DMS53 treated with DMSO at 0.1 percent for 48 hours (cell line): Measurements from ENCODE around the gene NEUROD6.

Source experiments
- DNase-seq: peaks from one replicate; lab custom pipeline; 2025; ENCODE audit not compliant: unreplicated experiment; lab: John Stamatoyannopoulos, UW

NEUROD6 gene

DNA sequence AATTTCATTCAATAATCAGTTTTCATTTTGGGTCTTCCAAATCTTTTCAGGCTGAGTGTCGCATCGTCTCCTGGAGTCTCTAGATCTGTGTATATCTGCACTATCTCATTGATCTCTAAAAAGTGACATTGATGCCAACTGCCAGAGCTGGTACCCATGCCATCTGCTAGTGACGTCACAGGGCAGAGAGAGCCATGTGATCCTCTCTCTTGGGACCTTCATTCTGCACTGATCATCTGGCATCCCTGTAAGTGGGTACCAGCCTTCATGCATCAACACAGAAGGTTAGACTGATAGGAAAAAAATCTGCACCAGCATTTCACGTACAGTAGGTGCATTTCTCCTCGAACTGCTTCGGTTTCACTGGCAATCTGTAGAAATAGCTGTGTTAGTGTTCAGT, at the start of gene NEUROD6:
NEUROD6 (minus strand) TSS at position 124 of the 400 bp plus-strand sequence. CDS start 1,458 bp downstream, outside the sequence.
- DNase-seq: no peak

DNA sequence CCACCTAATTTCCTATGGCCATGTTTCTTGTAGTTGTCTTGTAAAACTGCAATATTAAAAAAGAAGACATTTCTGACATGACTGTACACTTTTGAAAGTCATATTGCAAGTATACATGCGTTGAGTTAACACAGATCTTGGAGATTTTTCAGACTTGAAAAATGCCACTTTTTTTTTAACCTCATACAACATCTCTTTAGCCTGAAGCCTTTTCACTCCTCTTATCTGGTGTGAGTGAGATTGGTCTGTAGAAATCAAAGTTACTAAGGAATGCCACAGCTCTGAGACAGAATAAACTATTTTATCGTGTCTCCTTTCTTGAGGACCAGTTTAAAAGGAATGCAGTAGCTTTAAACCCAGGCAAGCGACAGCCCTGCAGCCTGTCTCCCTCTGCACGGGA, 43.9 kb upstream of the NEUROD6 start:
- DNase-seq: no peak

DNA sequence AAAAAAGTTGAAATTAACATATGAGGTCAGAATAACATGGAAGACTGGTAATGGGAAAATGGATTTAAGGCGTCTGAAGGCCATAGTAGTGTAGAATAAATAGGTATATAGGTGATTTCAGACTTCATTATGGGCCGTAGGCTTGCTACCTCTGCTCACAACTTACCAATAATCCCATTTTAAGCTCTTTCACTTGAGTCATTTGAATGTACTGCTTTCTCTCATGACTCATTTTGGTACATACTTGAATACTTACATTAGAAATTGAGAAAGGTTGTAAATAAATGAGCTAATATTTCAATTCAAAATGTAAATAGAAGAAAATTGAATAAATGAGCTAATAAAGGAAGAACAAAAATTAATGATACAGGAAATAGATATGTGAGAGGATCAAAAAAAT, 42.2 kb upstream of the NEUROD6 start:
- DNase-seq: no peak

DNA sequence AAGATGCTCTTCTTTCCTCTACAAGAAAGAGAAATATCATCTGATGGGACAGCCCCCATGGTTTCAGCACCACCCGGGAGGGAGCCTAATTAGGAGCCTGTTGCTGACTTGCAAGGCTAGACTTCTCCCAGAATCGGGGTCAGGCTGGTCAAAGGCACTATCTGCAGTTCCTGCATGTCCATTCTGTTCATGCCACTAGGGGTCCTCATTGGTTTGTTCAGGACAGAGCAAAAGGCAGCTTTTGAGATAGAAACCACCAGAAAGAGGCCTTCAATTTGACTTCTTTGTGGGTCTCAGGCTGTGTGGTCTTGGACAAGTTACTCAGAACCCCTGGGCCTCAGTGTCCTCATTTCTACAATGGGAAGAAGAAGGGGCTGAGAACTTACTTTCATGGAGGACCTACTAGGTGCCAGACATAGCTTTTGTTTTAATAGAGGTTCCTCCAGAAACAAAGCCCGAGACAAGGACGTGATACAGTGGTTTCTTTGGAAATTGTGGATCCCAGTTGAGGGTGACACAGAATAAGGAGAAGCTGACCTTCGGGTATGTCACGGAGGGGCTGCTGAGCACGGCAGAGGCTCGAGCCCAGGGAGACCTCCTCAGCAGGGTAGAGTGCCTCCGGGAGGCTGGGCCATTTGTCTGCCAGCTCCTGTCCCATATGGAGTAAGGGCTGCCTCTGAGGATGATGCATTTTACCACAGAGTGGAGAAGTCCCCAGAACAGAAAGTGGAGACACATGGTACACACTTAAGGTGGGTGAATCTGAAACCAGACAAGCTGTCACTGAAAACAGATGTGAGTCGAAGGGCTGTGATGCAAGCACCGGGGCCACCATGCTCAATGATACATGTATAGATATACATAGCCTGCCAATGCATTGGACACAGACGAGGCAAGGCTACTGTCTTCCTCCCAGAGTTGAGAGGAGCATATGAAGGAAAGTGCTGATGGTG, 33.1 kb upstream of the NEUROD6 start:
- DNase-seq: peak; percentile 88

DNA sequence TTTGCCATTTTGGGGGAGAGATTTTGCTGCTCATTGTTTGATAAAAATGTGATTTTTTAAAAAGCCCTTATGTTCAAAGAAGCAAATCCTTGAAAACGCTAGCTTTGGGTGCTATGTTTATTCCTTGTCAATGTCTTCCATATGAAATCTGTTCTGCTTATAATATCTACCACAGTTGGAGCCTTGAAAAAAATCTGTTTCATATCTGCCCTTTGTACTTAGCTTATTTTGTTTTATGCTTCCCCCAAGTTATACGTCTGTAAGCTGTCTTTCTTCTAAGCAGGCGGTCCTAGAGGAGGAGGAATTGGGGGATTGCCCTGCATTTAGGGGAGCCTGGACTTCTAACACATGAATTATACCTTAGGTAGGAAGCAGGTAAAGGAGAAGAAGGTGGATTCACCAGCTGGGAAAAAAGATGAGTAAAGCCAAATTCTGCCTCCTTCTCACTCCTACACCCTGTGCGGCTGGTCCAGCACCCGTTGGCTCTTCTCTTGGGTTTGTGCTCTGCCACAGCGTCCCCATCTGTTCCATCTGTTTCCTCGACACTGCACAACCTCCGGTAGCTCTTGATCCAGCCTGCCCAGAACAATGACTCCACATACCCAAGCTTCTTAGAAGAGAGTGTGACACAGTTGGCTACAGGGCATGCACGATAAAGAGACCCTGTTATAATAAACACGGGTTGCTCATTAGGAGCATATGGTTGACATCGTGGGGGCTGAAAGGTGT, 31.9 kb upstream of the NEUROD6 start:
- no peak for DNase-seq

DNA sequence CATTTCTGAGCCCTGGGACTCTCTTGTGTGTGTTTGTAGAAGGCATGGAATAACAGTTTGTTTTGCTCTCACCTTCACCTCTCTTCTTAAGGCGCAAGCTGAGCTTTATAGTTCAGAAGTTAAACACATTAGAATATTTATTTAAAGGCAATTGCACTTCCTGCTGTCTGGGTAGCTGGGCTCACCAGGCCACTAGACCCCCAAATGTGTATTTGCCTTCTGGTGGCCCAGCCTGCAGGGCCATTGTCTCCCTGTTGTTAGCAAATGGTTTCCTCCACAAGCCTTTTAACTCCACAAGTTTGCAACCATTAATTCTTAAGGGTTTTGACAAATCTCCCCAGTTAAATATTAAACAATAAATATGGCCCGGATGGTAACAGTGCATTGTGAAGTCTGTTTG, 31.1 kb upstream of the NEUROD6 start:
- DNase-seq: no peak

DNA sequence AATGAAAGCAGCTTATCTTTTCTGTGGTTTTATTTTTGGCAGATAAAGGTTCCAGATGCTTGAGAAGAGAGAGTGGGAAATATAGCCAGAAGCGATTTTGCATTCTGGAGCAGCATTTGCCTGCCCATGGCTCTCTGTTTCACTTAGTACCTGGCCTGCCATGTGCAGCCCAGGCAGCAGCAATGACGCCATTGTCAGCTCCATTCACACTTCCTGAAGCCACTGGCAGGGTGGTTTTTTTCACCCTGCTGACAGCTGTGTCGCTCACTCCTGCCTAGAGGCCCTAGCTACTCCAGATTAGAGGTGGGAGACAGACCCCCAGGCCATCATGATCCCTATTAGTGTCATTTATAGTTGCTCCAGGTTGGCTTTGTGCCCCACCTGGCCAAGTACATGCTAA, 30.1 kb upstream of the NEUROD6 start:
- no peak for DNase-seq

DNA sequence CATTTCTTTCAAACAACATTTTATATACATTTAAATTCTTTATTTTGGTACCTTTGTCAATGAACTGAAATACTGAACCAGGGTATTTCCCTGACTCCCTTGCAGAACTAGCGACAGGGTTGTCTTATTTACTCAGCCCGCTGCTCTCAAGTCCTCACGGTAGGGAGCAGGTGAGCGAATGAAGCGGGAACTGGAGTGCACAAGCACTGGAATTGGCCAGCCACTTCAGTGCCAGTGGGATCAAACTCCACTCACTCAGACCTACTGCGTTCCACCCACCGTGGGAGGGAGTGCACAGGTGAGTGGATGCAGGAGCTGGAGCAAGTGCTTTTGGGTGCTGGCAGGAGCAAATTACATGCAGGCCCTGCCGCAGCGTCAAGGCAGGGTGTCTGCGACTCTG, 28.1 kb upstream of the NEUROD6 start:
- DNase-seq: peak; percentile 90

DNA sequence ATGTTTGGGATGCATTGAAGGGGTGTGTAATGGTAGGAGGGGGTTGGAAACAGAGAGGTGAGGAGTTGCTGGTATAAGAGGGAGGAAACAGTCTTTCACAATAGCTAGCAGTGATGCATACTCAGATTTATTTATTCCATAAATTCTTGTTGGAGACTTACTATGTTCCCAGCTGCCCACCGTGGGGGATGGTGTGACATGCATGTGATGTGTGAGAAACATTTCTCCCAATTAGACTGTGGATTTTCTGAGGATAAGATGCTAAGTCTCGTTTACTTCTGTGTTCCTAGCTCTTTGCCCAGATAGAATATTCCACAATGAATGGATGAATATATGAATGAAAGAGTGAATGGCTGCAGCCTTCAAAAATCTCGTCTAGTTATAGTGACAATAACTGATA, 23.0 kb upstream of the NEUROD6 start:
- DNase-seq: no peak

DNA sequence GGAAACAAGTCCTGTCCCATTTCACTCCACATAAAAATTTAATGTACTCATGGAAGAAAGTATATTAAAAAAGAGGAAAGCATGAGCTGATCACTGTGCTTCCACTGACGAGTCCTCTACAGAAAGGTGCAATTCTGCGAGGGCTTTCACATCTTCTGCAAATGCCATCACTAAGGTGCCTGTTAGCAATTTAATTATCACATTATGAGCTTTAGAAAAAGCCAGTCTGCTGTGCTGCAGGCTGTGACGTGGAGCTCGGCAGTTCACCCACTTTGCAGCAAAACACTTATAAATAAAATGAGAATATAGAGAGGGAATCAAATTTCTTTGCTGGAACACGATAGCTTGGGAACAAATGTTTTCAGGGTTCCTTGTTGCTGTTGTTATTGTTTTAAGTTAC, 22.5 kb upstream of the NEUROD6 start:
- no peak for DNase-seq

DNA sequence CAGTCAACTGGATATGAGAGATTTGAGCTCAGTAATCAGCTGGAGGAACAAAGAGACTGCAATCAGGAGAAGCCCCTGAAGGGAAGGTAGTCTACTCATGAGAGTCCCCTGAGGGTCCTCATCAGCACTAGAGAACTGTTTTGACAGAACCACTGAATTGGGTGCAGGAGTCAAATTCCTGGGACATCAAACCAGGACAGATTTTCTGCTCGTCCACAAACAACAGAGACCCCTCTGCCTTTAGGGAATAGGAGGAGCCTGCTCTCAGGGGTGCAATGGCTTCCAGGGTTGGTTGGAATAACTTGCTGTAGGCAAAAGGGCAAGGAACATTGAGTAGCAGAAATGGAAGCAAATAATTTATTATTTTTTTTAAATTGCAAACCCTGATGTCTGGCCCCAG, 21.9 kb upstream of the NEUROD6 start:
- no peak for DNase-seq

DNA sequence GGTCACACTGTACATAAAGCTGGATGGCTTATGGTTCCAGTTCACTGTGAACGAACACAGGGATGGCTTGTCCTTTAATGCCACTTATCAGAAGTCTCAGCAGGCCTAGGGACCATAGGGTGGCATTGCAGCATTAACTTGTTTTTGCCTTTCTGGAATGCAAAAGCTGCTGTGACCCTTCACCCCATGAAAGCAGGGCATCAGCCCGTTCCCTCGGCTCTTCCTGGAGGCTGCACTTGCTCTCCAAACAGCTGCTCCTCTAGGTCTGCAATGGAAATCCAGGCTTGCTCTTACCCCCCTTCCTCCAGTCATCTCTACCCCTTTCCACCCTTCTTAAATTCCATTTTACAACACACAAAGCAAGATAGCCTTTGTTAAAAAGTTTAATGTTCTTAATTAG, 17.9 kb upstream of the NEUROD6 start:
- DNase-seq: no peak

DNA sequence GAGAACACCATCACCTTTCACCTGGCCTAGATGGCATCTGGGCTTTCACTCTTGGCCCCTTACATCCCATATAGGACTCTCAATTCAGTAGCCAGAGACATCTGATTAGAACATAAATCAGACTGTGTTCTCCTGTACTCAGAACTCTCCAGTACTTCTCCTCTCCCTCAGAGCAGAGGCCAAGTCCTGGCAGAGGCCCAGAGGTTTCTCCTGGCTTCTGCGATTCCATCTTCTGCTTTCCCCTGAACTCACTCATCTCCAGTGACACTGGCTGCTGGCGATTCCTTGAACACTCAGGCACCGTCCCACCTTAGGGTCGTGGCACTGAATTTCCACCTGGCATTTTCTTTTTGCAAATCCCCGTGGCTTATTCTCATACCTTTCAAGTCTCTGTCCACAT, 4.9 kb upstream of the NEUROD6 start:
- no peak for DNase-seq

DNA sequence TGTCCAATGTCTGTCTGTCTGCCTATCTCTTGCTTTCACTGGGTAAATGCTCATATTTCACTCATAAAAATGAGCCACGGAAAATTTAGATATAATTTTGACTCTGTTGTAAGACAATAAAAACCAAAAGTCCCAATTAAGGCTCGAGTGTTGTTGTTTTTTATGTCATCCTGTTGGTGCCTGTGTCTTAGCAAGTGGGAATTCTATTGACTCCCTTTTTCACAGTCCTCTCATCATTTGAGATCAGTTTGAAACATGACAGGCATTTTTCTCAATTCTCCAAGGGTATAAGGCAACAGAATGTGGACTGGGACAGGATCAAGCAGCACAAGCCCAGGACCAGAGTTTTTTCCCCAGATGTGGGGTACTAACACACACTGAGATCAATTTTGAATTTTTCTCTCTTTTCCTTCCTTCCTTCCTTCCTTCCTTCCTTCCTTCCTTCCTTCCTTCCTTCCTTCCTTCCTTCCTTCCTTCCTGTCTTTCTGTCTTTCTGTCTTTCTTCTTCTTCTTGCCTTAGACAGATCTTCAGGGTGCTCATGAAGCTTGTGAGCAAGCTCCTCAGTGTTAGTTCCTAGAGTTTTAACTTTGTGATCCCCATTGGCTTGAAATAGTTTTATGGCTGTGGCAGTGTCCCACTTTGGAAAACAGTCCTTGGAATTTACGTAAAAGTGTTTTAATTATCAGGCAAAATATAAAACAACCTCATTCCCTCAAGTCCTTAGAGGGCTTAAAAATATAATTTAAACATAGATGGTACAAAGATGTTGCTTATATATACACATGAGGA, 3.2 kb upstream of the NEUROD6 start:
- no peak for DNase-seq

DNA sequence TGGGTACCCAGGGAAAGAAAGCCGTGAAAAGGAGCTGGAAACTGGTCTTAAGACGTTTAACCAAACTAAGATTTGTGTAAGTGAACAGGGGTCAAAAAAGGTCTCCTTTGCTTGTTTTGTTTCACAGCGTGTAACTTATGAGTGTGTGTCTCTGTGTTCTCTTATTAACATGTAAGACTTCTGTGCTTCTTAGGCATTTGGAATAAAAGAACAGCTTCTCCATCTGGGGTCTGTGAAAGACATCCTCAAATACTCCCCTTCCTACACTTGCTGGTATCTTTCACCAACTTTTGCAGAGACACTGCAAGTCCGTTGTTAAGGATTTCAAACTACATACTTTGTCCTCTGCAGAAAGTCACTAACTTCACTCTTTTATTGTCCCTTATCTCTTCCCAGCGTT, 615 bp upstream of the NEUROD6 start:
- DNase-seq: no peak

DNA sequence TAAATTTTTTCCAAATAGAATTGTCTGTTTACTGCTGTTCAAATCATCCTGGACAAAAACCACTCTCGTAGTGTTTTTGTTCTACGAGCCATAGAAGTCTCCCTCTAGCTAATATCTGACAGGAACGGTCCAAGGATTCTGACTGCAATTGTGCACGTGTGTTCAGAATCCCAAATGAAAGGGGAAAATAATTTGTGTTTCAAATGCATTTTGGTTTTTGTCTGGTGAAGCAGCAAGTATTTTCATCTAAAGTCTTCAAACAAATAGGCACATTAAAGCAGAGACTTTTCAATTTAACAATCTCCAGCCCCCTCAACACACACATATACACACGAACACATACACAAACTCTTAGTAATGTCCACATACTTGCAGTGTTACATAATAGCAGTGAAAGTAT, 475 bp downstream of the NEUROD6 start:
- no peak for DNase-seq

DNA sequence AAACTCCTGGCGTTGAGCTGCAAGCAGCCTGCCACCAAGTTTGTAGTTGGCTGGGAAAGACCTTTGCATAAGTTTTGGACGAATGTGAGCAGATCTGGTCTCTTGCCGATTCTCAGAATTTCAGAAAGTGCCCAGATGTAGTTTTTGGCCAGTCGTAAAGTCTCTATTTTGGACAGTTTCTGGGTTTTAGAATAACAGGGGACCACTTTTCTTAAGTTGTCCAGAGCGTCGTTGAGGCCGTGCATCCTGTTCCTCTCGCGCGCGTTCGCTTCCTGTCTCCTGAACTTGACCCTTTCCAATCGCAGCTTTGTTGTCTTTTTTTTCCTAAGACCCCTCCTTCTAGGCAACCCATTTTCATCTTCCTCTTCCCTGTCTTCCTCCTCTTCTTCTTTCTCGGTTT, 1.8 kb downstream of the NEUROD6 start:
- no peak for DNase-seq

DNA sequence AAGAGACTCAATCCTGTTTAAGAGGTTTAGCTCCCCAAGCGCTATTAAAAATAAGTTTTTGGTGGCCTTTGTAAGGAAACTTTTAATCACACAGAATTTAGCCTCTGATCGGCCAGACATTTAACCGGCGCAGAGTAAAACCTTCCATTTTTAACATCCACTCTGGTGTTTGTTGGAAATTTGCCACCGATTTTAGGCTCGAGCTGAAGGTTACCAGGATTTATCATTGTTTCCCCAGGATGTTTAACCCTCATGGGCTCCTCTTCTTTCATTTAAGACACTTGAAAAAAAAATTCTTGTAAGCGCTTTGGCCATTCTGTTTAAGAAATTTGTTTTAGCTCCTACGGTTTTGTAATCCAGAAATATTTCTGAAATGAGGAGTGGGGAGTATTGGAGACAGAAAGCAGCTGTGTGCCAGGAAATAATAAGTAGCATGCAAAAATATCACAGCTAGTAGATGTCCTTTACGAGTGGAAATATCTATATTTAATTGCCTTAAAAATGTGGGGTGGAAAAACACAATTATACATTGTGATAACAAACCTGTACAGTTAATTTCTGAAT, 3.4 kb downstream of the NEUROD6 start:
- no peak for DNase-seq

DNA sequence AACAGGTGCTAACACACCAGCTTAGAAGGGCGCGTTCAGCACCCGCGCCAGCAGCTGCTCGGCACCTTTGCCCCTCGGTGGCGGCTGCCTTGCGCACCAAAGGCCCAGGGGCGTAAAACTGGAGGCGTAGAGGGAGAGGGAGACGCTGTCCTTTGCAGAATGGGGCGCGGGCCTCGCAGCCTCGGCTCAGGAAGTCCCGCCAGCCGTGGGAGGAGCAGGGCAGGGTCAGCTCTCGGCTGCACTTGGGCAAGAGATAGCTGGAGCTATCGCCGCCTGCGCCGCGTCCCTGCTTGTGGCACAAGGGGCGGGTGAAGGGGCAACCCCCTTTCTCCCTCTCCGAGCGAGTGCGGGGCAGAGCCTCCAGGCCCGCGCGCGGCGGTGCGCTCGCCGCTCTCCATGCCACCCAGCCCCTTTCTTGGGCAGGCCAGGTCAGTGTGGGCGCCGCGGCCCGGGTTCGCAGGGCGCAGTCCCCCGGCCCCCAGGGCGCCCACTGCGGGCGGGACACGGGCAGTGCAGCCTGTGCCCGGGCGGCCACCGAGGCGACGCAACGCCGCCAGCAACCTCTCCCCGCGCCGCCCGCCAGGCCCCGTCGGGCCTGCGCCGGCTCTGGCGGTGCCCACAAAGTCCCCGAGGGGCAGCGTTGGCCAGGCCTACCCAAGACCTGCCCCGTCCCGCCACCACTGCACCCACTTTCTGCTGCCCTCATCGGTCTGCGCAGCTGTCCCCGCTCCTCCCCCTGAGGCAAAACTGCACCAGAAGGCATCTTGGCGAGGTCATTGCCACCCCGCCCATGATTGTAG, 4.1 kb downstream of the NEUROD6 start:
- no peak for DNase-seq

DNA sequence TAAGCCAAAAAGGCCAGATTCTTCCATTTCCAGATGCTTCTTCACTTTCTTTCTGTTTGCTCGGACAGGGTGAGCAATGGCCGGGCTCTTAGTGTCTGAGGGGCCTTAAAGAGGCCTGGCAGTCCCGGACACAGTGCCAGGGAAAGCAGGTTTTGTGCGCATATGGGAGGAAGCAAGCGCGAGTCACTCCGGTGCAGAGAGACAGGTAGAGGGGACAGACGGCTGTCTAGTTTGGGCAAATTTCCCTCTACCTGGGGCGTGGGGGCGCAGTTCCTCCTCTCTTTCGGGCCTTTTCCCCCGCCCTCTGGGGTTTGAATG, 4.7 kb downstream of the NEUROD6 start:
- DNase-seq: no peak
